Thyroid gland (tissue), 4 donors: ENCODE measurements around the gene FLII. TPM values are rescaled to one million over a fixed set of nuclear protein-coding genes. Genes with fewer than 3 reads are reported as not detected.
A peak's percentile ranks its signal among the peaks of the same experiment; 100 is the strongest.

Source experiments
- DNase-seq, 2 donors: peaks; one replicate each; pipeline ENCODE4 v3.0.0-alpha.2; 2019
- H3K27ac ChIP-seq, 3 donors: fragments of 200-600 bp; sonication (generic); 1 replicate in 2 of 3; 2 replicates in 1 of 3; pipeline ENCODE4 v1.5.1; 2016 to 2019; ENCODE audit warnings: mild to moderate bottlenecking in 1 of 3, moderate library complexity in 1 of 3
- H3K27me3 ChIP-seq: fragments of 200-600 bp; sonication (generic); one replicate; pipeline ENCODE4 v1.5.1; 2019
- H3K36me3 ChIP-seq, 2 donors: fragments of 200-600 bp; sonication (generic); one replicate each; pipeline ENCODE4 v1.5.1; 2016 to 2019
- H3K4me1 ChIP-seq, 2 donors: fragments of 200-600 bp; sonication (generic); one replicate each; pipeline ENCODE4 v1.5.1; 2017 to 2019
- H3K4me3 ChIP-seq, 3 donors: fragments of 200-600 bp; sonication (generic); replicated peaks in 1 of 3; 1 replicate in 2 of 3; 2 replicates in 1 of 3; pipeline ENCODE4 v1.5.1; 2016; ENCODE audit warnings: mild to moderate bottlenecking in 1 of 3
- H3K9me3 ChIP-seq: fragments of 200-600 bp; sonication (generic); one replicate; pipeline ENCODE4 v1.5.1; 2017
- POLR2A ChIP-seq, 2 donors: fragments of 450-650 bp; IDR thresholded peaks; one replicate each; pipeline ENCODE4 v1.6.1; 2017; ENCODE audit warnings: antibody characterized with exemption in 2 of 2, mild to moderate bottlenecking in 2 of 2, moderate library complexity in 1 of 2
- WGBS, 2 donors: methylation state at CpG; one replicate each; pipeline ENCODE4 v1.1.5; 2017; 5-methylcytosine and 5-hydroxymethylcytosine counted together
- intact Hi-C: fragments of 100-400 bp; cut with DNase I; formaldehyde crosslinking; loops from one replicate; pipeline ENCODE4 v1.15.1; 2023
- total RNA-seq, 4 donors: library from RNA; depleted of rRNA; stranded (reverse); fragments of >200 nt; gene quantifications; one replicate each; pipeline ENCODE4 v1.2.3, GENCODE V29; 2016
- TF ChIP-seq, protein P1 (sequence below), 6 experiments: fragments of 200-600 bp in 3 of 6; fragments of 450-650 bp in 3 of 6; sonication (generic) in 3 of 6; IDR thresholded peaks; one replicate each; pipeline ENCODE4 v1.5.1; 2016 to 2019; ENCODE audit warnings: antibody characterized with exemption in 6 of 6, mild to moderate bottlenecking in 2 of 6, inconsistent platforms in 1 of 6, moderate library complexity in 1 of 6

FLII gene
- total RNA-seq, 4 donors from 2014 or later: 231 to 259 (median 241) TPM

- Histone ChIP-seq H3K27me3 (no peaks in the 10 kb centered on the region), H3K27ac (no peak overlapping the region), H3K36me3 (no peaks in the 10 kb centered on the region), H3K9me3 (no peaks in the 10 kb centered on the region), H3K4me1 (peaks cover 8 to 12% of the 10 kb centered on the region in 2 donors), H3K4me3 (peak overlapping the region; percentile 11 to 53 (median 47))
- intact Hi-C loops: no loop called here
- 25 to 31% methylated on average over 14 to 16 of the region's 16 CpGs for WGBS, 2 donors
- no peak for TF ChIP-seq POLR2A (IDR thresholded peaks at IDR 0.05)
- TF ChIP-seq, protein P1, sequence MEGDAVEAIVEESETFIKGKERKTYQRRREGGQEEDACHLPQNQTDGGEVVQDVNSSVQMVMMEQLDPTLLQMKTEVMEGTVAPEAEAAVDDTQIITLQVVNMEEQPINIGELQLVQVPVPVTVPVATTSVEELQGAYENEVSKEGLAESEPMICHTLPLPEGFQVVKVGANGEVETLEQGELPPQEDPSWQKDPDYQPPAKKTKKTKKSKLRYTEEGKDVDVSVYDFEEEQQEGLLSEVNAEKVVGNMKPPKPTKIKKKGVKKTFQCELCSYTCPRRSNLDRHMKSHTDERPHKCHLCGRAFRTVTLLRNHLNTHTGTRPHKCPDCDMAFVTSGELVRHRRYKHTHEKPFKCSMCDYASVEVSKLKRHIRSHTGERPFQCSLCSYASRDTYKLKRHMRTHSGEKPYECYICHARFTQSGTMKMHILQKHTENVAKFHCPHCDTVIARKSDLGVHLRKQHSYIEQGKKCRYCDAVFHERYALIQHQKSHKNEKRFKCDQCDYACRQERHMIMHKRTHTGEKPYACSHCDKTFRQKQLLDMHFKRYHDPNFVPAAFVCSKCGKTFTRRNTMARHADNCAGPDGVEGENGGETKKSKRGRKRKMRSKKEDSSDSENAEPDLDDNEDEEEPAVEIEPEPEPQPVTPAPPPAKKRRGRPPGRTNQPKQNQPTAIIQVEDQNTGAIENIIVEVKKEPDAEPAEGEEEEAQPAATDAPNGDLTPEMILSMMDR (IDR thresholded peaks at IDR 0.05): no peak
- DNase-seq: no peak
These were observed 32.1 kb downstream of the FLII start for GRCh38 chr17:18226284-18226945.

DNA sequence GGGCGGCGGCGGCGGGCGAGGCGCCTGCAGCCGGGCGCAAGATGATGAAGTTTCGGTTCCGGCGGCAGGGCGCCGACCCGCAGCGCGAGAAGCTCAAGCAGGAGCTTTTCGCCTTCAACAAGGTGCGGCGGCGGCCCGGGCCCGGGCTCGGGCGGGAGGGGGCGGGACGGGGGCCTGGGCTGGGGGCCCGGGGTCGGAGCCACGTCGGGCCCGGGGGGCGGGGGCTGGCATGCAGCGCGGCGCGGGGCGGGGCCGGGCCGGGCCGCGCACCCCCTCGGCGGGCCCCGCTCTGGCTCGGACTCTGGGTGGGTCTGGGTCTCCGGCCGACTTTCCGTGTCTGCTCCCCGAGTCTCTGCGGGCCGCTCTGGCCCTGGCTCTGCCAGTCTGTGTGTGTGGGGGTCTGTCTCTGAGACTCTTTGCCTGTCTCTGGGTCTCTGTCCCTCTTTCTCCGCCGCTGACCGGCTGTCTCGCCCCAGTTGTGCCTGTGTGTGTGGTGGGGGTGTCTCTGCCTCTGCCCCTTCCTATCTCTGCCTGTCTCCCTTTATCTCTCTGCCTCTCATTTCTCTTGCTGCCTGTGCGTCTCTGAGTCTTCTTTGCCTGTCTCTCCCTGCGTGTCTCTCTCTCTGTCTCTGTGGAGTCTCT is 32.8 kb downstream of the FLII start:
- H3K4me1 ChIP-seq: peaks cover 8 to 12% of the 10 kb centered on the region in 2 donors
- WGBS, 2 donors: 1% methylated on average over 6 to 14 of the region's 57 CpGs
- DNase-seq: peak in 1 of 2 donors; percentile 8
- TF ChIP-seq, protein P1 (IDR thresholded peaks at IDR 0.05): no peak
- no peak for TF ChIP-seq POLR2A (IDR thresholded peaks at IDR 0.05)
- no peaks in the 10 kb centered on the region for H3K27me3 ChIP-seq
- H3K27ac ChIP-seq: no peak overlapping the region
- H3K36me3 ChIP-seq: no peaks in the 10 kb centered on the region
- H3K4me3 ChIP-seq: peak overlapping the region; percentile 11 to 53 (median 47)
- H3K9me3 ChIP-seq: no peaks in the 10 kb centered on the region
- intact Hi-C loops: no loop called here

- Histone ChIP-seq H3K27me3 (no peaks in the 10 kb centered on the region), H3K4me3 (peak within 1 kb of the TSS; percentile 11 to 53 (median 47)), H3K4me1 (peaks cover 8 to 12% of the 10 kb centered on the region in 2 donors), H3K27ac (peak within 1 kb of the TSS in 2 of 3 donors; percentile 49 to 50), H3K36me3 (no peaks in the 10 kb centered on the region), H3K9me3 (no peaks in the 10 kb centered on the region)
- intact Hi-C loops: no loop called here
- peak; percentile 97 to 98 for DNase-seq
- 0% methylated on average over 4 to 26 of the region's 60 CpGs for WGBS, 2 donors
- TF ChIP-seq POLR2A (IDR thresholded peaks at IDR 0.05): no peak
- TF ChIP-seq, protein P1 (IDR thresholded peaks at IDR 0.05): no peak
These were observed 33.4 kb downstream of the FLII start, which contains the start of gene LLGL1 for GRCh38 chr17:18225121-18225641. LLGL1 (plus strand) TSS chr17:18225635; CDS start chr17:18225683, 48 bp downstream.

DNA sequence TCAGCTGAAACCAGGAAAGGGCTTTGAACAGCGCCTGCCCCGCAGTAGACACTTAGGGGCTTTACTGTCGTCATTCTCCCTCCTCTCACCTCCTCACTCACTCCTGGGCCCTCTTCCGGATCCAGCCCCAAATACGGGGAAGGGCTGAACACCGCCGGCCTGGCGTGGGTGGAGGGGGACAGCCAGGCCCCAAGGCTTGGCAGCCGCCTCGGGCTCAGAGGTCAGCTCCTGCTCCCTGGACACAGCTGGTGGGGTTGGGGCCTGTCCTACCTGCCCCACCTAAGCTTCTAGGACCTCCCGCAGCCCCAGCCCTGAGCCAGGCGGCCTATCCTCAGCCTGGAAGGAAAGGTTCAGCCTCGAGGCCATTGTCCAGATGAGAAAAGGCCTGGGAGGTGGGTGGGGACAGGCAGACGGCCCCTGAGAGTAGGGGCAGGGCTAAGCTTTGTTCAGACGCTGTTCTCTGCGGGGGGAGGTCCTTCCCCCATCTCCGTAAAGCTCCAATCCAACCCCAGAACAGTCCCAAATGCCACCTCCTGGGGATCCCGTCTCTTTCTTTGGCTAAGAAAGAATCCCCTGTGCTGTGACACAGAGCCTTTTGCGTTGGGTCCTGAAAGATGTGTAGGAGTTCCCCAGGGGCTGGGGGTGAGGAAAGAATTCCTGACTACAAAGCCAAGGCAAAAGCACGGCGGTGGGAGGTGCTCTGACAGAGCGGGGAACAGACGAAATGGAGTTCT is 34.0 kb downstream of the FLII start:
- H3K27me3 ChIP-seq: no peaks in the 10 kb centered on the region
- H3K27ac ChIP-seq: peak overlapping the region in 2 of 3 donors; percentile 49 to 50
- WGBS, 2 donors: 37 to 52% methylated on average over 17 to 23 of the region's 23 CpGs
- peak in 1 of 2 donors; percentile 7 for TF ChIP-seq POLR2A (IDR thresholded peaks at IDR 0.05)
- TF ChIP-seq, protein P1 (IDR thresholded peaks at IDR 0.05): no peak
- no peaks in the 10 kb centered on the region for H3K9me3 ChIP-seq
- peak overlapping the region in 1 of 3 donors; percentile 10 for H3K4me3 ChIP-seq
- peaks cover 8 to 12% of the 10 kb centered on the region in 2 donors for H3K4me1 ChIP-seq
- DNase-seq: peak in 1 of 2 donors; percentile 14
- intact Hi-C loops: no loop called here
- H3K36me3 ChIP-seq: no peaks in the 10 kb centered on the region
